Measurements from ENCODE around the gene POLR1A.

POLR1A gene

GRCh38 chr2:86053166-86053565 lies 52.5 kb downstream of the POLR1A start:
- DNase-seq (ENCODE audit: low read depth) = no peak
- H3K4me3 ChIP-seq (ENCODE audit: low read depth, low read length) = no peak overlapping the region
- TF ChIP-seq MYC (IDR thresholded peaks at IDR 0.05; ENCODE audit: low read depth, low read length) = no peak
- no peak for TF ChIP-seq MAX (IDR thresholded peaks at IDR 0.05; ENCODE audit: low read depth, low read length)
- no peak for TF ChIP-seq POLR2A (IDR thresholded peaks at IDR 0.05; ENCODE audit: extremely low read depth, insufficient read length)
- TF ChIP-seq, protein P1, sequence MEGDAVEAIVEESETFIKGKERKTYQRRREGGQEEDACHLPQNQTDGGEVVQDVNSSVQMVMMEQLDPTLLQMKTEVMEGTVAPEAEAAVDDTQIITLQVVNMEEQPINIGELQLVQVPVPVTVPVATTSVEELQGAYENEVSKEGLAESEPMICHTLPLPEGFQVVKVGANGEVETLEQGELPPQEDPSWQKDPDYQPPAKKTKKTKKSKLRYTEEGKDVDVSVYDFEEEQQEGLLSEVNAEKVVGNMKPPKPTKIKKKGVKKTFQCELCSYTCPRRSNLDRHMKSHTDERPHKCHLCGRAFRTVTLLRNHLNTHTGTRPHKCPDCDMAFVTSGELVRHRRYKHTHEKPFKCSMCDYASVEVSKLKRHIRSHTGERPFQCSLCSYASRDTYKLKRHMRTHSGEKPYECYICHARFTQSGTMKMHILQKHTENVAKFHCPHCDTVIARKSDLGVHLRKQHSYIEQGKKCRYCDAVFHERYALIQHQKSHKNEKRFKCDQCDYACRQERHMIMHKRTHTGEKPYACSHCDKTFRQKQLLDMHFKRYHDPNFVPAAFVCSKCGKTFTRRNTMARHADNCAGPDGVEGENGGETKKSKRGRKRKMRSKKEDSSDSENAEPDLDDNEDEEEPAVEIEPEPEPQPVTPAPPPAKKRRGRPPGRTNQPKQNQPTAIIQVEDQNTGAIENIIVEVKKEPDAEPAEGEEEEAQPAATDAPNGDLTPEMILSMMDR (IDR thresholded peaks at IDR 0.05; ENCODE audit: low read depth, low read length) = no peak

DNA sequence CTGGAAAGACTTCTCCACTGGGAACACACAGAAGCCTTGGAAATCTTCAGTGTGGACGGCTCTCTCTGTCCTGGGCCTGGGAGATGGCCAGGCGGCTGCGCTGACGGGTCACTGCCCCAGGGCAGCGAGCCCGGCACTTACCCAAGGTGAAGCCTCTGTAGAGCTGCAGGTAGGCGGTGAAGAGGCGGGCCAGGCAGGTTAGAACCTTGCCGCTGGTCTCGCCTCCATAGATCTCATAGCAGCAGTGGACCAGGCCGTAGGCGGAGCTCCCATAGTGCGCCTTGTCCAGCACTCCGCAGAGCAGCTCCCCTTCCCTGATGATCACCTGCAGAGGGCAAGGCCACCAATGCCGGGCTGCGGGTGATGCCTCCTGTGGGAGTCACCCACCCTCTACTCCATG lies 53.0 kb downstream of the POLR1A start:
- DNase-seq (ENCODE audit: low read depth) = no peak
- H3K4me3 ChIP-seq (ENCODE audit: low read depth, low read length) = no peak overlapping the region
- TF ChIP-seq, protein P1 (IDR thresholded peaks at IDR 0.05; ENCODE audit: low read depth, low read length) = no peak
- TF ChIP-seq MAX (IDR thresholded peaks at IDR 0.05; ENCODE audit: low read depth, low read length) = no peak
- TF ChIP-seq MYC (IDR thresholded peaks at IDR 0.05; ENCODE audit: low read depth, low read length) = no peak
- no peak for TF ChIP-seq POLR2A (IDR thresholded peaks at IDR 0.05; ENCODE audit: extremely low read depth, insufficient read length)

GRCh38 chr2:86052265-86052664 lies 53.4 kb downstream of the POLR1A start:
- H3K4me3 ChIP-seq (ENCODE audit: low read depth, low read length) = no peak overlapping the region
- TF ChIP-seq MYC (IDR thresholded peaks at IDR 0.05; ENCODE audit: low read depth, low read length) (no peak), POLR2A (IDR thresholded peaks at IDR 0.05; ENCODE audit: extremely low read depth, insufficient read length) (no peak), MAX (IDR thresholded peaks at IDR 0.05; ENCODE audit: low read depth, low read length) (no peak)
- TF ChIP-seq, protein P1 (IDR thresholded peaks at IDR 0.05; ENCODE audit: low read depth, low read length) = no peak
- no peak for DNase-seq (ENCODE audit: low read depth)

- TF ChIP-seq POLR2A (IDR thresholded peaks at IDR 0.05; ENCODE audit: extremely low read depth, insufficient read length) (no peak), MAX (IDR thresholded peaks at IDR 0.05; ENCODE audit: low read depth, low read length) (no peak), MYC (IDR thresholded peaks at IDR 0.05; ENCODE audit: low read depth, low read length) (no peak)
- TF ChIP-seq, protein P1 (IDR thresholded peaks at IDR 0.05; ENCODE audit: low read depth, low read length) = no peak
- DNase-seq (ENCODE audit: low read depth) = no peak
- H3K4me3 ChIP-seq (ENCODE audit: low read depth, low read length) = no peak overlapping the region
These were observed 55.4 kb downstream of the POLR1A start for GRCh38 chr2:86050301-86050700.

GRCh38 chr2:86049529-86049928 lies 56.2 kb downstream of the POLR1A start:
- no peak for DNase-seq (ENCODE audit: low read depth)
- TF ChIP-seq MAX (IDR thresholded peaks at IDR 0.05; ENCODE audit: low read depth, low read length) = no peak
- TF ChIP-seq MYC (IDR thresholded peaks at IDR 0.05; ENCODE audit: low read depth, low read length) = no peak
- no peak for TF ChIP-seq POLR2A (IDR thresholded peaks at IDR 0.05; ENCODE audit: extremely low read depth, insufficient read length)
- TF ChIP-seq, protein P1 (IDR thresholded peaks at IDR 0.05; ENCODE audit: low read depth, low read length) = no peak
- H3K4me3 ChIP-seq (ENCODE audit: low read depth, low read length) = no peak overlapping the region

DNA sequence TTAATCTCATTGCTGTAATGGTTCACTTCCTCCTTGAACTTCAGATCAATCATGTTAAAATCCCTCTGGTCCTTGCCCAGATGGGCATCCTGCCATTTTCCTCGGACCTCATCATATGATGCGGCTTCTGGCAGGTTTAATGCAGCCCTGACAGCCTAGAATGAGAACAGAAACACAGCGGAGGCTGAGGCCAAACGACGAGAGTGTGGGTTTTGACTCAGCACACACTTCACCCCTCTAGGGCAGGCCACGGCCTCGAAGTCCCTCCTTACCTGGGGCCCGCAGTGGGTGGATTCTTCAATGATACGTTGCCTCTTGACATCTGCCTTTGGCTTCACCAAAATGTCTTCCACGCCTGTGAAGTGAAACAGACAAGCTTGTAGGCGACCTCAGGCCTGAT lies 56.8 kb downstream of the POLR1A start:
- H3K4me3 ChIP-seq (ENCODE audit: low read depth, low read length) = no peak overlapping the region
- TF ChIP-seq, protein P1 (IDR thresholded peaks at IDR 0.05; ENCODE audit: low read depth, low read length) = no peak
- no peak for TF ChIP-seq MYC (IDR thresholded peaks at IDR 0.05; ENCODE audit: low read depth, low read length)
- no peak for TF ChIP-seq POLR2A (IDR thresholded peaks at IDR 0.05; ENCODE audit: extremely low read depth, insufficient read length)
- no peak for TF ChIP-seq MAX (IDR thresholded peaks at IDR 0.05; ENCODE audit: low read depth, low read length)
- DNase-seq (ENCODE audit: low read depth) = no peak

Measured in NB4 (cell line).